OCI-LY1 (cell line): ENCODE results near the gene ABT1.

Experiments used
- H2AFZ ChIP-seq: fragments of 200-600 bp; sonication (generic), shearing (Covaris generic); 2 replicates; pipeline ENCODE4 v1.6.0; 2014; ENCODE audit warnings: antibody characterized with exemption, mild to moderate bottlenecking, low read length
- H3F3A ChIP-seq: fragments of 200-600 bp; sonication (generic), shearing (Covaris generic); 2 replicates; pipeline ENCODE4 v1.6.0; 2014; ENCODE audit warnings: mild to moderate bottlenecking, antibody characterized with exemption, low read length, moderate library complexity; ENCODE audit not compliant: insufficient read depth
- H3K27ac ChIP-seq: fragments of 200-600 bp; sonication (generic); 2 replicates; pipeline ENCODE4 v1.5.1; 2014; ENCODE audit warnings: low read length, mixed run types, mild to moderate bottlenecking, low read depth; ENCODE audit not compliant: poor library complexity, severe bottlenecking
- H3K27me3 ChIP-seq: fragments of 200-600 bp; sonication (generic); 2 replicates; pipeline ENCODE4 v1.6.0; 2014; ENCODE audit warnings: antibody characterized with exemption, mild to moderate bottlenecking, low read length, moderate library complexity; ENCODE audit not compliant: insufficient read depth
- H3K36me3 ChIP-seq: fragments of 200-600 bp; sonication (generic); 2 replicates; pipeline ENCODE4 v1.6.1; 2014; ENCODE audit warnings: mild to moderate bottlenecking, antibody characterized with exemption, low read length, moderate library complexity, mixed read lengths; ENCODE audit not compliant: insufficient read depth
- H3K4me1 ChIP-seq: fragments of 200-600 bp; sonication (generic); 2 replicates; pipeline ENCODE4 v1.5.1; 2014; ENCODE audit warnings: mild to moderate bottlenecking, low read length, moderate library complexity; ENCODE audit not compliant: insufficient read depth, severe bottlenecking
- H3K4me2 ChIP-seq: fragments of 200-600 bp; sonication (generic), shearing (Covaris generic); 2 replicates; pipeline ENCODE4 v1.6.1; 2014; ENCODE audit warnings: low read length
- H3K4me3 ChIP-seq: fragments of 200-600 bp; sonication (generic); 2 replicates; pipeline ENCODE4 v1.5.1; 2014; ENCODE audit warnings: low read length, low read depth, mild to moderate bottlenecking, mixed read lengths; ENCODE audit not compliant: poor library complexity, severe bottlenecking
- H3K79me2 ChIP-seq: fragments of 200-600 bp; shearing (Covaris generic); 2 replicates; pipeline ENCODE4 v1.6.1; 2016; ENCODE audit warnings: mixed run types, low read length, mixed read lengths; ENCODE audit not compliant: insufficient read depth
- H3K9ac ChIP-seq: fragments of 200-600 bp; sonication (generic), shearing (Covaris generic); 2 replicates; pipeline ENCODE4 v1.6.1; 2014; ENCODE audit warnings: mild to moderate bottlenecking, low read length, mixed read lengths
- H3K9me2 ChIP-seq: fragments of 200-600 bp; sonication (generic), shearing (Covaris generic); 2 replicates; pipeline ENCODE4 v1.6.1; 2014; ENCODE audit warnings: low read depth, mild to moderate bottlenecking, low read length, mixed read lengths
- H3K9me3 ChIP-seq: fragments of 200-600 bp; shearing (Covaris generic); 2 replicates; pipeline ENCODE4 v1.6.1; 2014; ENCODE audit warnings: low read length, mixed read lengths
- H4K20me1 ChIP-seq: fragments of 200-600 bp; sonication (generic), shearing (Covaris generic); 2 replicates; pipeline ENCODE4 v1.6.0; 2016; ENCODE audit warnings: mild to moderate bottlenecking, low read length; ENCODE audit not compliant: insufficient read depth
- CTCF ChIP-seq: fragments of 200-600 bp; sonication (generic), shearing (Covaris generic); IDR thresholded peaks from 2 replicates; pipeline ENCODE4 v1.5.1; 2017; ENCODE audit warnings: mild to moderate bottlenecking, antibody characterized with exemption, low read length, moderate library complexity, mixed read lengths
- EZH2 ChIP-seq: fragments of 200-600 bp; sonication (generic), shearing (Covaris generic); IDR thresholded peaks from 2 replicates; pipeline ENCODE4 v1.8.0; 2017; ENCODE audit warnings: borderline replicate concordance, mixed run types, mild to moderate bottlenecking, antibody characterized with exemption, low read length, moderate library complexity, mixed read lengths

The ABT1 gene

DNA sequence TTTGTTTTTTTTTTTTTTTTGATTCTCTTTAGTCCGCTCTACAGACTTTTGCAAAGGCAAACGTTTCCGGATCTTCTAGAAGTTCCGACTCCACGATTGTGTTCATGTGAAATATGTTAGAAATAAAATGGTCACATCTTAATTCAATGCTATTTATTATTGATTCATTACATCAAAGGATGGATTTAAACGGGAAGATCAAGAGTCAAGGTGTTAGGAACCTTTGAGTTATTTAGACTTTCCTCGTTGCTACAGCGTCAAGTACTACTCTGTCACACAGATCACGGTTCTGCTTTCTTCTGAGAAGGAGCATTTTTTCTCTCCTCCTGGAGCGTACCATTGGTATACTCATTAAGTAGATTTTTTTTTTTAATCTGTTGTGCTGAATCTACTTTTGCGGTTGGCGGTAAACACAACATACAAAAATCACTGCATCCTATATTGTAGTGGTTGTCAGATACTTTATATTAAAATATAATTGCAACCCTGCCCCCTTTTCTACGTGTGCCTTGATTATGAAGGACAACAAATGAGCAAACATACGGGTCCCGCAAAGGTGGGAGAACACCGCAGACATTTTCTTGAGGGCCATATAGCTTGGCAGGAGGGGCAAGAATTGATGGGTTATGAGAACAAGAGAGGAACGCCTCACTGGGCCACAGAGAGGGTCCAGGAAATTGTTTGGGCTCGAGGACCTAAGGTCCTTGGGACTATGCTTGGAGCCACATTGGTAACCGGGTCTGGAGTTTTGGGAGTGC is 41.1 kb upstream of the ABT1 start:
- no peak for TF ChIP-seq CTCF
- TF ChIP-seq EZH2, result no peak
- Histone ChIP-seq H3K27me3 (no peaks in the 10 kb centered on the region), H4K20me1 (no peaks in the 10 kb centered on the region), H3K9me2 (no peaks in the 10 kb centered on the region), H3K4me2 (peak overlapping the region; percentile 92; the same call in 1 of the 2 replicates), H2AFZ (no peak overlapping the region), H3K27ac (no peak overlapping the region), H3K9ac (no peak overlapping the region), H3K4me1 (peaks cover 49% of the 10 kb centered on the region), H3K79me2 (no peaks in the 10 kb centered on the region), H3K9me3 (no peaks in the 10 kb centered on the region), H3K4me3 (peak overlapping the region; percentile 72), H3F3A (0 out of 2 replicates have a peak, but pooled peaks cover 6% of the 10 kb centered on the region), H3K36me3 (no peaks in the 10 kb centered on the region)

GRCh38 chr6:26556263-26557070 is 40.3 kb upstream of the ABT1 start:
- Histone ChIP-seq H4K20me1 (no peaks in the 10 kb centered on the region), H3K27me3 (no peaks in the 10 kb centered on the region), H3K36me3 (no peaks in the 10 kb centered on the region), H3K4me2 (0 out of 2 replicates have a peak overlapping the region, but pooled peaks have one; percentile 17), H3K9me3 (no peaks in the 10 kb centered on the region), H3K27ac (no peak overlapping the region), H3K4me3 (no peak overlapping the region), H3K79me2 (no peaks in the 10 kb centered on the region), H3K4me1 (peaks cover 41% of the 10 kb centered on the region), H3K9ac (no peak overlapping the region), H2AFZ (no peak overlapping the region), H3F3A (0 out of 2 replicates have a peak, but pooled peaks cover 6% of the 10 kb centered on the region), H3K9me2 (no peaks in the 10 kb centered on the region)
- TF ChIP-seq EZH2, result no peak
- no peak for TF ChIP-seq CTCF

GRCh38 chr6:26561533-26562466 is 35.0 kb upstream of the ABT1 start:
- Histone ChIP-seq H3K9me3 (no peaks in the 10 kb centered on the region), H3K27ac (no peak overlapping the region), H2AFZ (no peak overlapping the region), H3K4me2 (no peak overlapping the region), H3K9me2 (no peaks in the 10 kb centered on the region), H3K9ac (no peak overlapping the region), H3K4me1 (peaks cover 18% of the 10 kb centered on the region), H3K27me3 (no peaks in the 10 kb centered on the region), H3K79me2 (no peaks in the 10 kb centered on the region), H3K36me3 (no peaks in the 10 kb centered on the region), H3F3A (0 out of 2 replicates have a peak, but pooled peaks cover 3% of the 10 kb centered on the region), H3K4me3 (no peak overlapping the region), H4K20me1 (no peaks in the 10 kb centered on the region)
- TF ChIP-seq CTCF (no peak), EZH2 (no peak)
